NCI-H345 treated with DMSO at 0.1 percent for 48 hours (cell line): ENCODE measurements around the gene CNOT3.
"Not testable (repeated sequence)": the region's sequence is repeated elsewhere in the genome, so short reads cannot be mapped to it uniquely, and the experiment has no call there.

Source experiments
- DNase-seq: peaks from one replicate; lab custom pipeline; 2025; ENCODE audit not compliant: unreplicated experiment; lab: John Stamatoyannopoulos, UW

The CNOT3 gene

DNA sequence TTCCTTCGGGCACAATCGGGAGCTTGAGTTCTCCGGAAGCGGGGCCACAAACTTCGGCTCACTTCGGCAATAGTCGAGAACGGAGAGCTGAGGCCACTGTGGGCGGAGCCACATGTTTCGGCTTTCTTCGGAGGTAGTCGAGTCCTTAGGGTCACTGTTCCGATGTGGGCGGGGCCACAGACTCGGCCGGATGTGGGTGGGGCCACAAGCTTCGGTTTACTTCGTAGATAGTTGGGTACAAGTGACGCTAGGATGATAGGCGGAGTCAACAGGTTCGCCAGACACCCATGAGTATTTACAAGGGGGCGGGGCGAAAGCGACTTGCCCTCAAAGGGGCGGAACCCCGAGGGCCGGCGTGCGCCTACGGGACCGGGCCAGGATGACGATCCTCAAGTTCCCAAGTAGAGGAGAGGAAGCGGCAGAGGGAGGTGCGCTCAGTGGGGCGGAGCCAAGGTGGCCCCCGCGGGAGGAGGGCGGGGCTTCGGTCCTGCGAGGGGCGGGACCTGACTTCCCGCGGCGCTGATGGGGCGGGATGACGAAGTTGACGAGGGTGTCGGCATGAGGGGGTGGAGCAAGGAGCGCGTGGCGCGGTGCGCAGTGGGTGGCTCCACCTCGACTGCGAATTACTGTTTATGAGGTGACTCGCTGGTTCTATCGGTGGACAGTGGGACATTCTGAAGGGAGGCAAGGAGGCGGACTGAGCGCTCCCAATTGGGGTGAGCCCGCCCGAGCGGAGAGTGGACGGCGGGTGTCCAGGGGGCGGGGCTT lies 52.4 kb downstream of the CNOT3 start:
- peak; percentile 97 for DNase-seq

DNA sequence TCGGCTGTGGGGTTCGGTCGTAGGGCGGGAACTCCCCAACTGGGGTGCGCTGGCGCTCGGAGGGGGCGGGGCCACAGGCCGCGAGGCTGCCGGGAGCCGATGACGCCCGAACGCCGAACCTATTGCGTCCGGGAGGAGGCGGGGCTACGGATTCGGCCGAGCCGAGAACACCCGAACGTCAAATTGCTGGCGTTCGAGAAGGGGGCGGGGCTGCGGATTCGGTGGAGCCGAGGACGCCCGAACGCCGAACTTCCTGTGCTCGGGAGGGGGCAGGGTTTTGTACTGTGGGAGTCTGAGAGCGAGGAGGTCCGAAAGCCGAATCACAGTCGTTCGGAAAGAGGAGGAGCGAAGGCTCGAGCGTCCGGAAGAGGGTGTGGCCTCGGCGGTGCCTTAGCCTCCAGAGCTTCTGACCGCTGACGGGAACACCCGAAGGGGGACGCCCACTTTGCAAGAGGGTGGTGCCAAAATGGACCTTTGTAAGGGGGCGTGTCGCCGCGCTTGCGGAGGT lies 53.0 kb downstream of the CNOT3 start:
- DNase-seq: peak; percentile 93

- DNase-seq: peak; percentile 34
Observed at GRCh38 chr19:54191011-54191810, 53.6 kb downstream of the CNOT3 start, which contains the start of gene TSEN34. Gene TSEN34 (plus strand): TSS chr19:54191308. CDS start chr19:54191365, 57 bp downstream.

- DNase-seq: no peak
Observed at GRCh38 chr19:54191811-54192453, 54.4 kb downstream of the CNOT3 start.

DNA sequence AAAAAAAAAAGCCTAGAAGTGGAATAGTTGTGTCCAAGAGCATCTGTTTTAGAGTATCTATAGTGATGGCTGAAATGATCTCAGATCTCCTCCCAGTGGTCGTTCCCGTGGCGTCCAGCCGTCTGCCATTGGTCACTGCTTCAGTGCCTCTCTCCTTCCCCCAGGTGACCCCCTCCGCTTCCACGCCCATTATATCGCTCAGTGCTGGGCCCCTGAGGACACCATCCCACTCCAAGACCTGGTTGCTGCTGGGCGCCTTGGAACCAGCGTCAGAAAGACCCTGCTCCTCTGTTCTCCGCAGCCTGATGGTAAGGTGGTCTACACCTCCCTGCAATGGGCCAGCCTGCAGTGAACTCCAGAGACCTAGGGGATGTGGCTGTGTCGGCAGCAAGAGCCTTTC lies 55.4 kb downstream of the CNOT3 start:
- no peak for DNase-seq

GRCh38 chr19:54194463-54194862 lies 56.9 kb downstream of the CNOT3 start:
- DNase-seq: not testable (repeated sequence)

- DNase-seq: no peak
Observed at GRCh38 chr19:54196536-54196935, 59.0 kb downstream of the CNOT3 start.

GRCh38 chr19:54197121-54197520 lies 59.6 kb downstream of the CNOT3 start:
- no peak for DNase-seq

- DNase-seq: no peak
Observed at GRCh38 chr19:54199401-54199800, 61.8 kb downstream of the CNOT3 start.

DNA sequence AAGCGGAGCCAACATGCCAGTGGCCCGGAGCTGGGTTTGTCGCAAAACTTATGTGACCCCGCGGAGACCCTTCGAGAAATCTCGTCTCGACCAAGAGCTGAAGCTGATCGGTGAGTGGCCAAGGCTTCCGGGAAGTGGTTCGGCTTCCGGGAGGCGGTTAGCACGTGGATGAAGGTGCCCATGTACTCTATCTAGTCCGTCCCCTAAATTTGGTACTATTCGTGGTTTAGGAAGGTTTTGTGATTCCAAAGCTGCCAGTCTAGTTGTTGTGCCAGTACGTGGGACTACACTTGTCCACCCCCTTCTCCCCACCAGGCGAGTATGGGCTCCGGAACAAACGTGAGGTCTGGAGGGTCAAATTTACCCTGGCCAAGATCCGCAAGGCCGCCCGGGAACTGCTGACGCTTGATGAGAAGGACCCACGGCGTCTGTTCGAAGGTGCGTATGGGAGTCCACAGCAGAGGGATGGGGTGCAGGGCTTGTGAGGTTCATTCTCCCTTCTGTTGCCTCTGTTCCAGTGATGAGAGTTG lies 63.7 kb downstream of the CNOT3 start:
- DNase-seq: no peak

- DNase-seq: no peak
Observed at GRCh38 chr19:54201980-54202379, 64.4 kb downstream of the CNOT3 start.

GRCh38 chr19:54203151-54203611 lies 65.6 kb downstream of the CNOT3 start:
- no peak for DNase-seq

DNA sequence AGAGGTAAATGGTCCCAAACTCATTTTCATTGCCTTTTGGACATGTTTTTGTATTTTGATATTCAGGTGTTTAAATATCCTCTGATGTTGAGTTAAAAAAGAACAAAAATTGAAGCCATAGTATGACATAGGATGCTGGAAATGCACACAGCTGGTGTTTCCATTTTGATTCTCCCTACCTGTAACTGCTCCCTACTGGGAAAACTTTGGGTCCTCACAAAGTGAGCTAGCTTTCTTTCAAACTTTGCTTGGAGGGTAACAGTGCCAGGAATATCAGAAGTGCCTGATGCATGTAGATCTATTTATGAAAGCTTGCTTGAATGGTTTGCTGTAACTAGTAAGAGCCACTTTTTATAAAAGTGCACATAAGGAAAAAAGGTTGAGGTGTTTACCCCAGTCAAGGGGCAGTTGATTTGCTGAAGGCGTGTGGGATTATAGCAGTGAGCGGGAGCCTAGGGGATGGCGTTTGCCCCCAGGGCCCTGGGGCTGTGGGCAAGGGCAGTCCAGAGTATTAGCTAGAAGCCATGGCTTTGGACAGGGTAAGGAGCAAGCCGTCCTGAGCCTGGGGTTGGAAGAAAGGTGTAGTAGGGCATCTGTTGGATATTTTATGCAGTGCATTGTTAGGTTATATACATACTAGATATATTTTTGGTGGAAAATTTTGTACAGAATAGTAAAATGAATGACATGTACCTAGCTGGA lies 67.4 kb downstream of the CNOT3 start:
- DNase-seq: no peak
